SJCRH30 (cell line): ENCODE measurements around the gene ERI3. TPM values are rescaled to one million over a fixed set of nuclear protein-coding genes. Genes with fewer than 3 reads are reported as not detected.
A peak's percentile ranks its signal among the peaks of the same experiment; 100 is the strongest.

Experiments used
- DNase-seq, 2 experiments: peaks; one replicate each; pipeline ENCODE4 v3.0.0-alpha.2; 2015 to 2020
- H3K27ac ChIP-seq: fragments of 250-450 bp; sonication (Bioruptor Pico); 2 replicates; pipeline ENCODE4 v1.5.1; 2020; ENCODE audit warnings: mild to moderate bottlenecking, moderate library complexity
- H3K27me3 ChIP-seq: fragments of 250-450 bp; sonication (Bioruptor Pico); 2 replicates; pipeline ENCODE4 v1.5.1; 2020; ENCODE audit warnings: mild to moderate bottlenecking, moderate library complexity
- H3K36me3 ChIP-seq: fragments of 250-450 bp; sonication (Bioruptor Pico); 2 replicates; pipeline ENCODE4 v1.5.1; 2020; ENCODE audit warnings: mild to moderate bottlenecking, moderate library complexity
- H3K4me1 ChIP-seq: fragments of 250-450 bp; sonication (Bioruptor Pico); 2 replicates; pipeline ENCODE4 v1.5.1; 2020; ENCODE audit warnings: mild to moderate bottlenecking, moderate library complexity
- H3K4me3 ChIP-seq: fragments of 250-450 bp; sonication (Bioruptor Pico); 2 replicates; pipeline ENCODE4 v1.5.1; 2020; ENCODE audit warnings: mild to moderate bottlenecking, moderate library complexity
- H3K9me3 ChIP-seq: fragments of 250-450 bp; sonication (Bioruptor Pico); replicated peaks from 2 replicates; pipeline ENCODE4 v1.5.1; 2020; ENCODE audit warnings: mild to moderate bottlenecking, moderate library complexity
- total RNA-seq: library from RNA; depleted of rRNA; stranded (reverse); fragments of >200 nt; shearing (Covaris generic); gene quantifications from 2 replicates; pipeline ENCODE4 v1.2.3, GENCODE V29; 2014

Gene ERI3
- total RNA-seq, 1 experiment from 2014 or later: 64.8 TPM

DNA sequence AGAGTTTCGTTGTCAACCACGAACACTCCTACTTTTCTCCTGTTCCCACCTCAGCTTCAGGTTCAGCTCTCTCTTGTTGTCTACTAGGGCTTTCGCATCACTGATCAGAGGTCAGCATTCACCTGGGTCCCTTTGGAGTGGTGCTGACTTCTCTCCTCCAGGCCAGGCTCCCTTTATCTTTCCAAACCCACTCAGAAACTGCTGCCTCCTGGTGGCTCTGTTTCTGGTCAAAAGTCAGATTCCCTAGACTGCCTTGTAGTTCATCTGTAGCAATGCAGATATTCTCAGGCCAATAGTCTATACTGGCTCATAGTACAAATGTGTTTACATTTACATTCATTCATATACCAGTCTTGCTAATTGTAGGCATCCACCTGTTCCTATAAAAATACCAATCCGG lies 6.4 kb upstream of the ERI3 start:
- H3K4me3 ChIP-seq: no peak overlapping the region
- no peaks in the 10 kb centered on the region for H3K36me3 ChIP-seq
- DNase-seq: no peak
- no peaks in the 10 kb centered on the region for H3K4me1 ChIP-seq
- no peak overlapping the region for H3K27ac ChIP-seq
- peaks cover 13% of the 10 kb centered on the region for H3K27me3 ChIP-seq
- peaks cover 4% of the 10 kb centered on the region; the same call in 1 of the 2 replicates for H3K9me3 ChIP-seq

DNA sequence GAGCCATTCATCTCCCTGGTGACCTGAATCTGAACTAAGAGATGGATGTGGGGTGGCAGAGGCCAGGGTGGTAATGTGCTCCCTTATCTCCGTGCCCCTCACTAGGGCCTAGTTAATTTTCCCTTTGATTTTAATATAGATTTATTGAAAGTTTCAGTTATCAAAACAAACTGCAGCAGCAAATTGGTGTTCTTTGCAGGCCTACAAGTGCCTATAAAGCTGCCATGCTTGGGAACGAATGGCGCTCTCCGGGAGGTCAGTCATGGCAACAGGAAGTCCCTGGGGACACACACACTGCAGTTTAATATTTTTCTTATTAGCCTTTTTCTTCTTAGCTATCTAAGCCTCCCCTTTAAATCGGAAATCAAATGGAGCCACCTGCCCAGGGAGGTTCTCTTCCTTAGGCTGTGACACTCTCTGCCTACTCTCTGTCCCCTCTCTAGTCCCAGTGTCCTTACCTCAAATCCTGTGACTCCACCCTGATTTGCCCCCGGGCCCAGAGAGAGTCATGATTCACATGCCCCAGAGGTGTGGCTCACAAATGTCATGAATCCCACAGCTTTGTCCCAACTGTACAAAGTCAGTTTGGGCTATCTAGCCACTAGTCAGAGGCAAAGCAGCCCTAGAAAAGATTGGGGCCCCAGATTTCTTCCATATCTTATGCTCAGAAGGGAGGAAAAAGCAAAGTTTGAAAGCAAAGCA lies 4.3 kb upstream of the ERI3 start:
- no peak for DNase-seq
- no peaks in the 10 kb centered on the region for H3K4me1 ChIP-seq
- no peak overlapping the region for H3K27ac ChIP-seq
- no peak overlapping the region for H3K4me3 ChIP-seq
- no peaks in the 10 kb centered on the region for H3K36me3 ChIP-seq
- H3K27me3 ChIP-seq: peaks cover 2% of the 10 kb centered on the region; the same call in 1 of the 2 replicates
- H3K9me3 ChIP-seq: peaks cover 4% of the 10 kb centered on the region; the same call in 1 of the 2 replicates

DNA sequence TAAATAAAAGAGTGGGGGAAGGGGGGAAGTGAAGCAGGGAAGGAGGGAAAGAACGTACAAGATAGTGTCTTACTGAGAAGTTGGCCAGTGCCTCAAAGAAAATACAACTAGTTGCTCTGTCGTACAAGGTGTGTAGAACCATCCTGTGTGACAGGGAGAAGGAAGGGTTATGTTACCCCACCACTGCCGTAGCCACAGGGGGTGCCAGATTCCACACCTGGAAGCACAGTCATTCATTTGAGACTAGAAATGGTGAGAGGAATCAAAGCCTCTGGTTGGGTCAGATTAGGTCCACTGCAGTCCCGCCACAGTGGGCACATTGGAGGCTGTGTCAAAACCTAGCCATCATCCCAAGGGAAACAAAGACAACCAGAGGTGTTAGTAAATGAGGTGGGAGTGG lies 2.7 kb upstream of the ERI3 start:
- Histone ChIP-seq H3K27ac (no peak overlapping the region), H3K4me3 (no peak overlapping the region), H3K4me1 (no peaks in the 10 kb centered on the region), H3K9me3 (no peaks in the 10 kb centered on the region), H3K27me3 (no peaks in the 10 kb centered on the region), H3K36me3 (no peaks in the 10 kb centered on the region)
- DNase-seq: no peak

GRCh38 chr1:44355582-44356305 lies 687 bp upstream of the ERI3 start:
- Histone ChIP-seq H3K4me1 (no peaks in the 10 kb centered on the region), H3K9me3 (no peaks in the 10 kb centered on the region), H3K4me3 (peak overlapping the region; percentile 84)

DNA sequence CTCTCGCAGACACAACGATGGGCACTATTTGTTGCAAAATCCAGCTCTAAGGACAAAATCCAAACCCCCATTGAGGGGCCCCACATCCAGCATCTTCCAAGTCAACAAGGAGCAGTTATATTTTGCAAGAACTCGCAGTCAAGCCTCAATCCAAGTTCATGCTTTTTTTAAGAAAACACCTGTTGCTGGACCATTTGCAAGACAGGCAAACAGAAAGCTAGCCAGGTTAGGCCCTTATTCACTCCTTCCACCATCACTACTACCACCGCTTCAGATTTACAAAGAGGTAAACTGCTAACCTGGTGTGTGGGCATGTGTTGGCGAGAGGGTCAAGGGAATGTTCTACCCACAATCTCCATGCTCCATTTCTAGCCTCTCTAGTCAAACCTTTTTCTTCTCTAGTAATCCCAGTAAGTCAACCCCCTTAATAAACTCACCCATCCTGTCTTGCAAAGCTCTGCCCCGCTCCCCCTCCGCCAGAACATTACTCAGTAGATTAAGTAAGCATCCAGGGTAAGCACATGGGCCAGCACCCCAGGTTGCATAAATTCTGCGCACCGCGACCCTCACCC lies 703 bp downstream of the ERI3 start:
- no peaks in the 10 kb centered on the region for H3K27me3 ChIP-seq
- peak overlapping the region; percentile 34; the same call in 1 of the 2 replicates for H3K27ac ChIP-seq
- H3K9me3 ChIP-seq: peaks cover 4% of the 10 kb centered on the region; the same call in 1 of the 2 replicates
- peak overlapping the region; percentile 84 for H3K4me3 ChIP-seq
- no peaks in the 10 kb centered on the region for H3K4me1 ChIP-seq
- DNase-seq: no peak
- H3K36me3 ChIP-seq: no peaks in the 10 kb centered on the region

More at GRCh38 chr1:44355582-44356305, 687 bp upstream of the ERI3 start:
- Histone ChIP-seq H3K27ac (no peak overlapping the region), H3K36me3 (no peaks in the 10 kb centered on the region), H3K27me3 (no peaks in the 10 kb centered on the region)
- no peak for DNase-seq

DNA sequence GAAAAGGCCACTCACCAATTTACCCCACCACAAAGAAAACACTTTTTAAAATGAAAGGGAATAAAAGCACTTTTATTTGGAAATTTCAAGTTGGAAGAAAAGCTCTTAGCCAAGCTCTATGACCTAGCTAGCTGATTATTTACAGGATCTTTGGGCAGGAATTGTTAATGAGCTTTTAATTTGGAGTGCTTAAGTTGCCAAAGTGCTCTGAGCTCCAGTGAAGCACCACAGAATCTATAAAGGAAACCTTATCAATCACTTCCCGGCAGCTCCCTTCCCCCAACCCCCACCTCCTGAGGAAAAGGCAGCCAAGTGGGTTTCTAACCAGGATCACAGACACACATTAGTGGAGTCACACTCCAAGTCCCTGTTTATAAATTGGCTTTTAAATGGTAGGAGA lies 1.5 kb downstream of the ERI3 start:
- H3K9me3 ChIP-seq: peaks cover 4% of the 10 kb centered on the region; the same call in 1 of the 2 replicates
- no peaks in the 10 kb centered on the region for H3K27me3 ChIP-seq
- DNase-seq: no peak
- no peak overlapping the region for H3K4me3 ChIP-seq
- no peaks in the 10 kb centered on the region for H3K4me1 ChIP-seq
- no peak overlapping the region for H3K27ac ChIP-seq
- no peaks in the 10 kb centered on the region for H3K36me3 ChIP-seq

GRCh38 chr1:44351289-44351688 lies 3.8 kb downstream of the ERI3 start:
- Histone ChIP-seq H3K4me3 (no peak overlapping the region), H3K9me3 (peaks cover 4% of the 10 kb centered on the region; the same call in 1 of the 2 replicates), H3K36me3 (no peaks in the 10 kb centered on the region), H3K27ac (no peak overlapping the region), H3K4me1 (no peaks in the 10 kb centered on the region), H3K27me3 (no peaks in the 10 kb centered on the region)
- DNase-seq: no peak

GRCh38 chr1:44348061-44348485 lies 7.0 kb downstream of the ERI3 start:
- H3K36me3 ChIP-seq: no peaks in the 10 kb centered on the region
- H3K27me3 ChIP-seq: no peaks in the 10 kb centered on the region
- peaks cover 4% of the 10 kb centered on the region; the same call in 1 of the 2 replicates for H3K9me3 ChIP-seq
- H3K4me1 ChIP-seq: no peaks in the 10 kb centered on the region
- DNase-seq: no peak
- no peak overlapping the region for H3K27ac ChIP-seq
- no peak overlapping the region for H3K4me3 ChIP-seq

DNA sequence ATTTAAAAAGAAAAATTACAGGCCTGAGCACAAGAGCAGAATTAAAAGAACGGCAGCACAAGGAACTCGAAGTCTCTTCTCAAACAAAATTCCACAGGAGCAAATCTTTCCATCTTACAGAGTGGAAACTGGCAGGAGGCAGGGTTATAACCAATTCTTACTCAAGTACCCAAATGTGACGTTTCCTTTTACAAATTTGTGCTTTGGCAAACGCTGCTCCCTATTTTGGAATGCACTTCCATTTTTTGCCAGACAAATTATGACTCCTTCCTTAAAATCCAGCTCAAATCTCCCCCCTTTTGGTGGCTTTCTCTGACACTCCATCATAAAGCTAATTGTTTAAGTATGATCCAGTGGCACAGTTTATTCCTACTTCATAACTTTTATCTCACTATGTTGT lies 7.8 kb downstream of the ERI3 start:
- Histone ChIP-seq H3K27me3 (no peaks in the 10 kb centered on the region), H3K36me3 (no peaks in the 10 kb centered on the region), H3K27ac (no peak overlapping the region), H3K9me3 (peaks cover 4% of the 10 kb centered on the region; the same call in 1 of the 2 replicates), H3K4me1 (no peaks in the 10 kb centered on the region), H3K4me3 (no peak overlapping the region)
- no peak for DNase-seq

DNA sequence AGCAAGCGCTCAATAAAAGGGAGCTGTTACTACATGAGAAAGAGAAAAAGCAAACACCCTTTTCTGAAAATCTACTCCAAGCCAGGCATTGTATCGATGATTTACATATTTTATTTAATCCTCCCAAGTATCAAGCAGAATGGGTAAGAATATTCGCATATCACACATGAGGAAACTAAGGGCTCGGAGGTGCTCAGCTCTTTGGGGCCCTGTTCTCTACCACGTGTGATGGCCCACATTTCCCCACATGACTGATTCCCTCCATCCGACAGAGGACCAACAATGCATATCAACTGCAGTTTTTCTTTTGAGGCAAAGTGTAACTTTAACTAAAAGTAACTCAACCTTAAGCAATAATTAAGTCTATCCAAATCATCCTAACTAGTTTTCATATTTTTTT lies 8.2 kb downstream of the ERI3 start:
- no peak for DNase-seq
- Histone ChIP-seq H3K27ac (no peak overlapping the region), H3K27me3 (no peaks in the 10 kb centered on the region), H3K4me3 (no peak overlapping the region), H3K4me1 (no peaks in the 10 kb centered on the region), H3K9me3 (peaks cover 4% of the 10 kb centered on the region; the same call in 1 of the 2 replicates), H3K36me3 (no peaks in the 10 kb centered on the region)

- Histone ChIP-seq H3K27me3 (no peaks in the 10 kb centered on the region), H3K9me3 (peaks cover 4% of the 10 kb centered on the region; the same call in 1 of the 2 replicates), H3K27ac (no peak overlapping the region), H3K4me3 (no peak overlapping the region), H3K36me3 (no peaks in the 10 kb centered on the region), H3K4me1 (no peaks in the 10 kb centered on the region)
- no peak for DNase-seq
Observed at GRCh38 chr1:44346184-44346583, 8.9 kb downstream of the ERI3 start.

- no peak for DNase-seq
- Histone ChIP-seq H3K4me1 (no peaks in the 10 kb centered on the region), H3K36me3 (0 out of 2 replicates have a peak, but pooled peaks cover 3% of the 10 kb centered on the region), H3K27ac (no peak overlapping the region), H3K27me3 (no peaks in the 10 kb centered on the region), H3K9me3 (peaks cover 4% of the 10 kb centered on the region; the same call in 1 of the 2 replicates), H3K4me3 (no peak overlapping the region)
Observed at GRCh38 chr1:44345187-44345775, 9.8 kb downstream of the ERI3 start.

GRCh38 chr1:44339731-44340130 lies 15.3 kb downstream of the ERI3 start:
- Histone ChIP-seq H3K4me3 (no peak overlapping the region), H3K27ac (no peak overlapping the region), H3K36me3 (peaks cover 25% of the 10 kb centered on the region), H3K4me1 (no peaks in the 10 kb centered on the region), H3K9me3 (no peaks in the 10 kb centered on the region), H3K27me3 (no peaks in the 10 kb centered on the region)
- no peak for DNase-seq

DNA sequence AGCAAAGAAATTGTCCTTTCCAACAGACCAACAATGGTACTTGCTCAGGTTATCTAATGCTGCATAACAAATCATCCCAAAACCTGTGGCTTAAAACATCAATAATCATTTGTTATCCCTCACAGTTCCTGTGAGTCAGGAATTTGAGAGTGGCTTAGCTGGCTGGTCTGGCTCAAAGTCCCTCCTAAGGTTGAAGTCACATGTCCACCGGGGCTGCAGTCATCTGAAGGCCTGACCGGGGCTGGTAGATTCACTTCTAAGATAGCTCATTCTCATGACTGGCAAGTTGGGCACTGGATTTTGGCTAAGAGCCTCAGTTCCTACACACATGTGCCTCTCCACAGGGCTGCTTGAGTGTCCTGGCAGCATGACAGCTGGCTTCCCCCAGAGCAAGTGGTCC lies 16.9 kb downstream of the ERI3 start:
- H3K36me3 ChIP-seq: peaks cover 36% of the 10 kb centered on the region

DNA sequence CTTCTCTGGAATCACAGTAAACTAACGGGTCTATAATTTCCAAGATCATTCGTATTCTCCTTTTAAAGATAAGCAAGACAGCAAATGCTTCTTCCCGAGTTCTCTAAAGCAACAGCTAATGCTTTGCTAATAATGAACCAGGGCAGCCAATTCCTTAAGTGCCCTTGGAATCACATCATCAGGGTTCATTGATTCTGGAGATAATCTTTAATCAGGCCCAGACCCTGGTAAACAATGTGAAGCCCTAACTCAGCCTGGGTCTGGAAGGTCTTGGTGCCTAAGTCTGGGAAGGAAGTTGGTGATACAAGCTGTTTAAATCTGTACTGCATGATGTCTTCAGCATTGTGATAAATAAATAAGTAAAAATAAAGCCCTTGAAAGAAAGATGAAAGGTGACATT lies 18.4 kb downstream of the ERI3 start:
- Histone ChIP-seq H3K4me3 (no peak overlapping the region), H3K27me3 (no peaks in the 10 kb centered on the region), H3K36me3 (peaks cover 36% of the 10 kb centered on the region), H3K27ac (no peak overlapping the region), H3K4me1 (no peaks in the 10 kb centered on the region), H3K9me3 (no peaks in the 10 kb centered on the region)
- no peak for DNase-seq

More for the DNA sequence above, 16.9 kb downstream of the ERI3 start:
- no peak overlapping the region for H3K4me3 ChIP-seq
- no peaks in the 10 kb centered on the region for H3K27me3 ChIP-seq
- no peaks in the 10 kb centered on the region for H3K9me3 ChIP-seq
- DNase-seq: no peak
- H3K4me1 ChIP-seq: no peaks in the 10 kb centered on the region
- no peak overlapping the region for H3K27ac ChIP-seq
